ENCODE results near the gene TANC1.

The TANC1 gene

DNA sequence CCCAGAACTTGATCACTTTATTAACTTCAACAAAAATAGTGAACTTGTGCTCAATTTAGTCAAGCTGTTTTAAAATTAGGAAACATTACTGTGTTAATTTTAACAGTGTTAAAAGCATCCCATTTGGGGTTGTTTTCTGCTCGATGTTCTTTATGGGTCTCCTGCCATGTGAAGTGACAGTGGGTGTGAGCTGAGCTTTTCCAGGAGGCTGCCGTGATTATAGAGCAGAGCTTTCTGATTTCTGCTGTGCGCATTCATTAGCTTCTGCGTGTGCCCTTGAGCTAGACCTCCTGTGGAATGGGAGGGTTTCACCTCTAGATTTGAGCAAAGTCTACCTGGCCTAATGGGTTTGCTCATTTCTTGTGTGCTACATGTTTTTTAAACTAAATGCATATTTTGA lies 196.6 kb downstream of the TANC1 start:
- Mint-ChIP-seq H3K4me1 (ENCODE audit: low read depth) (peaks cover 7% of the 10 kb centered on the region), H3K4me3 (no peak overlapping the region), H3K9me3 (no peaks in the 10 kb centered on the region), H3K27ac (no peak overlapping the region), H3K36me3 (ENCODE audit: low read depth) (no peaks in the 10 kb centered on the region), H3K27me3 (no peaks in the 10 kb centered on the region)
- no peak for DNase-seq

DNA sequence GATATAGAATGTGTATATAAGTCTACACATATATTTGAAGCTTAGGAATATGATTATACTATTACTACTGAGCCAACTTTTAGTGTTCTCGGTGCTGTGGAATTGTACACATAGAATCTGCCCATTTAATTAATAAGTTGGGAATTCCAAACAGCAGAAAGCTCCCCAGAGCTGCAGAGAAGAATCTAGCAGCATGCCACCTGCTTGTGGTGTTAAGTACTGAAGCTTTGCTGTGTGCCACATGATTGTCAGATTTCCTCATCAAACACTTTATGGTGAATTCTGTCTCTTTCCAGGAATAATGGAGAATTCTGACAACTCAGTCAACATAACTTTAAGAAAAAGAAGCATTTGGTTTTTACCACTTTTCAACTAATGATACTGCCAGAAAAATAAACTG lies 200.3 kb downstream of the TANC1 start:
- Mint-ChIP-seq H3K27me3 (no peaks in the 10 kb centered on the region), H3K36me3 (ENCODE audit: low read depth) (no peaks in the 10 kb centered on the region), H3K9me3 (no peaks in the 10 kb centered on the region), H3K27ac (no peak overlapping the region), H3K4me1 (ENCODE audit: low read depth) (no peaks in the 10 kb centered on the region), H3K4me3 (no peak overlapping the region)
- no peak for DNase-seq

DNA sequence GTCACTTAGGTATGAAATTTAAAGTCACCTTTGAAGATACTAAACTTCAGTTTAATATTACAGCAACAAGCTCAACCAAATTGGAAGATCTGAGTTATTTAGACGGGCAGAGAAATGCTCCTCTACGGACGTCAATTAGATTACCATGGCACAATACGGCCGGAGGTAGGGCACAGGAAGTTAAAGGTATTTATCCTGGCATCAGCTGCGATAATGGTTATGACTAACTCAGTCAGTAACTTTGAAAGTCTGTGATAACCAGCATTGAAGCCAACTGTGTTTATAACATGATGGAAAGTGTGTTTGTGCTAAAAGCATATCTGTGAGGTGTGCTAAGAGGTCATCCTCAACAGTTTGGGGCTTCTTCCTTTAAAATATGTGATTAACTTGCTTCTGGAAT lies 200.7 kb downstream of the TANC1 start:
- no peaks in the 10 kb centered on the region for H3K4me1 Mint-ChIP-seq (ENCODE audit: low read depth)
- no peak overlapping the region for H3K4me3 Mint-ChIP-seq
- no peaks in the 10 kb centered on the region for H3K36me3 Mint-ChIP-seq (ENCODE audit: low read depth)
- no peaks in the 10 kb centered on the region for H3K9me3 Mint-ChIP-seq
- no peak overlapping the region for H3K27ac Mint-ChIP-seq
- no peak for DNase-seq
- no peaks in the 10 kb centered on the region for H3K27me3 Mint-ChIP-seq

DNA sequence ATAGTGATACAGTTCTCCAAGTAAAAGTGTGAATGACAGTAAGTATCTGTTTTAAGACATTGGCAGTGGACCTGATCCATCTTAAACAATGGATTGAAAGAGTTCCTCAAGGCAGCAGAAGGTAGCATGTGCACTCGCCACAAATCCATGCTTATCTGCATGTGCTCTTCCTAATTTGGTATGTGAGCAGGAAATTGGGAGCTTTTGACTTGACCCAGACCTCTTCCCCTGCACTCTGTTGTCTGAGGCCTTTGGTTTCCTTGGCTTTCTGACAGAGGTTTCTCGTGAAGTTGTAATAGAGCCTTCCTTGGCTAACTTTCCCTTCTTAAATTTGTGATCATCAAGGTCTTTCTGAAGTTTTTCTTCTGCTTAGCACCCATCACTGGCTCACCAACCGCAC lies 204.0 kb downstream of the TANC1 start:
- no peaks in the 10 kb centered on the region for H3K4me1 Mint-ChIP-seq (ENCODE audit: low read depth)
- no peak for DNase-seq
- no peak overlapping the region for H3K27ac Mint-ChIP-seq
- H3K27me3 Mint-ChIP-seq, result no peaks in the 10 kb centered on the region
- H3K4me3 Mint-ChIP-seq, result no peak overlapping the region
- H3K36me3 Mint-ChIP-seq (ENCODE audit: low read depth), result no peaks in the 10 kb centered on the region
- no peaks in the 10 kb centered on the region for H3K9me3 Mint-ChIP-seq

DNA sequence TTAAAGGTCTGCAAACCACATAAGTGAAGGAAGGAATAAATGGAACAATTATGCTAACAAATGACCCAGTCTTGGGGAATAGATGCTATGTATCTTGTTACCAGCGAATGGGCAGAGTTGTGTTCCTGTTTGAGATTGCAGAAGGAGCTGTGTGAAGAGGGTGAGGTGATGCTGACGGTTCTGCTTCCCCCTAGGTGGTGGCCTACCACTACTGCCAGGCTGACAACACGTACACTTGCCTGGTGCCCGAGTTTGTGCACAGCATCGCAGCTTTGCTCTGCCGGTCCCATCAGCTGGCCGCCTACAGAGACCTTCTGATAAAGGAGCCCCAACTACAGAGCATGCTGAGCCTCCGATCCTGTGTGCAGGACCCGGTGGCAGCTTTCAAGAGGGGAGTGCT lies 206.3 kb downstream of the TANC1 start:
- H3K27ac Mint-ChIP-seq, result no peak overlapping the region
- H3K4me1 Mint-ChIP-seq (ENCODE audit: low read depth), result no peaks in the 10 kb centered on the region
- H3K9me3 Mint-ChIP-seq, result no peaks in the 10 kb centered on the region
- H3K4me3 Mint-ChIP-seq, result no peak overlapping the region
- DNase-seq, result no peak
- H3K27me3 Mint-ChIP-seq, result no peaks in the 10 kb centered on the region
- H3K36me3 Mint-ChIP-seq (ENCODE audit: low read depth), result no peaks in the 10 kb centered on the region

DNA sequence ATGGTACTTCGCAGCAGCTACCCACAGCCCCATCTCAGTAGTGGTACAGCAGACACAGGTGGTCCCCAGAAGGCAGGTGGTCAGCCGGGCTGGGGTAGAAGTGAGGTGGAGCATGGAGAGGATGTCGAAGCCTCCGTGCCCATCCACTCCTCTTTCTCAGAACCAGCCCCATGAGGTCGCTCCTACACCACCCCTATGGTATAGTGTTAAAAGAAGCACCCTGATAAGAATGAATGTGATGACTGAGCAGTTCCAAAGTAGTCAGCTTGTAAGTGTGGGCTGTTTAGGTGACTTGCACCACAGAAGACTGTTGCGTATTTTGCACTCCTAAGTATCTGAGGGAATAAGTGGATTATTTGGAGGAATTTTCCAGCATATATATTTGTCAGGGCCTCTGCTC lies 206.7 kb downstream of the TANC1 start:
- no peaks in the 10 kb centered on the region for H3K4me1 Mint-ChIP-seq (ENCODE audit: low read depth)
- no peak for DNase-seq
- no peak overlapping the region for H3K4me3 Mint-ChIP-seq
- no peaks in the 10 kb centered on the region for H3K27me3 Mint-ChIP-seq
- no peaks in the 10 kb centered on the region for H3K36me3 Mint-ChIP-seq (ENCODE audit: low read depth)
- no peaks in the 10 kb centered on the region for H3K9me3 Mint-ChIP-seq
- H3K27ac Mint-ChIP-seq, result no peak overlapping the region

DNA sequence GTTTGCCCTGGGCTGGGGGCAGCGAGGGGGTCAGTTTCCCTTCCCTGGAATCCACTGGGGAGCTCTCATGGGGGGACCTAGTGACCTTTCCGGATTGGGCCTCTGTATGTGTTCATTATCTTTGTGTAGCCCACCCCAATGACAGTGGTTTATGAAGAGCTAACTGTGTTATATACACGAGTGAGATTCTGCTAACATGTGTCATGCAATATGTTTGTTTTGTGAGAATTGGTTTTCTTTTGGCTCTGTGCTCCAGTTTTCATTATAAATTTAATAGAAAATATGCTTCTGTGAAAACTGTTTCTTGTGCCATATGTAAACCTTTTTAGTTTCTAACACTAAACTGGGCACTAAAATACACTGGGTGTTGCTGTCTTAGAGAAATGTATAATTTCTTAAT lies 207.5 kb downstream of the TANC1 start:
- H3K27ac Mint-ChIP-seq, result no peak overlapping the region
- no peaks in the 10 kb centered on the region for H3K27me3 Mint-ChIP-seq
- H3K36me3 Mint-ChIP-seq (ENCODE audit: low read depth), result no peaks in the 10 kb centered on the region
- H3K4me3 Mint-ChIP-seq, result no peak overlapping the region
- no peak for DNase-seq
- H3K9me3 Mint-ChIP-seq, result no peaks in the 10 kb centered on the region
- no peaks in the 10 kb centered on the region for H3K4me1 Mint-ChIP-seq (ENCODE audit: low read depth)

DNA sequence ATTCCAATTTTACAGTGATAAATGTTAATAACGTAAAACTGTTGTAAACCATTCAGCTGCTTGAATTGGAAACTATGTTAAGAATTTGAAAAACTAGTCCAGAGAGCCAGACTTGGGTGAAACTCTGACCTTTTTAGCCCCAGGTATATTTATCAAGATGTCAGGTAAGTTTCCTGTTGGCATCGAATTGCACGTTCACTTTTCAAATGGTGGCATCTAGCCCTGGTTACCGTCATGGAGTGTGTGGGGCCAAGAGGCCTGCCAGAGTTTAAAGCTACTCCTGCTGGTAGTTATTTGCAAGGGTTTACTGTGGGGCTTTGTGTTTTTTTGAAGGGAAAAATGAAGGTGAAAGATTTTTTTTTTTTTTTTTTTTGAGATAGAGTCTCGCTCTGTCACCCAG lies 208.1 kb downstream of the TANC1 start:
- Mint-ChIP-seq H3K9me3 (no peaks in the 10 kb centered on the region), H3K4me1 (ENCODE audit: low read depth) (no peaks in the 10 kb centered on the region), H3K27ac (no peak overlapping the region), H3K27me3 (no peaks in the 10 kb centered on the region), H3K36me3 (ENCODE audit: low read depth) (no peaks in the 10 kb centered on the region), H3K4me3 (no peak overlapping the region)
- DNase-seq, result no peak

DNA sequence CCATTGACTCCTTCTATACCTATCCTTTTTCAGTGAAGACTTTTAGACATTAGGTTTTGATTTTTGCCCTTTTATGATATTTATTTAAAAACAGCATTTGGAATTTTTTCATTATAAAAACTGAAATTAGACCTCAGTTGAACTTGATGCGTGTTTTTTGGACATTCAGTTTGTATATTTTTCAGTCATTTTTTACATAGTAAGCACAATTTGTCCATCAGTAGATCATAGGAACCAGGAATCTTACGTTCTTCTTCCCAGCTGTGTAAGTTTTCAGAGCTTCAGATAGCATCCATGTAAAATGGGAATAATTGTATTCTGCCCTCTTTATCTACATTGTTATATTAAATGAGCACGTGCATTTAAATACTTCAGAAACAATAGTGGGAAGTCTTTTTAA lies 208.9 kb downstream of the TANC1 start:
- no peaks in the 10 kb centered on the region for H3K27me3 Mint-ChIP-seq
- H3K27ac Mint-ChIP-seq, result no peak overlapping the region
- H3K36me3 Mint-ChIP-seq (ENCODE audit: low read depth), result no peaks in the 10 kb centered on the region
- H3K4me3 Mint-ChIP-seq, result no peak overlapping the region
- H3K4me1 Mint-ChIP-seq (ENCODE audit: low read depth), result no peaks in the 10 kb centered on the region
- no peak for DNase-seq
- no peaks in the 10 kb centered on the region for H3K9me3 Mint-ChIP-seq

DNA sequence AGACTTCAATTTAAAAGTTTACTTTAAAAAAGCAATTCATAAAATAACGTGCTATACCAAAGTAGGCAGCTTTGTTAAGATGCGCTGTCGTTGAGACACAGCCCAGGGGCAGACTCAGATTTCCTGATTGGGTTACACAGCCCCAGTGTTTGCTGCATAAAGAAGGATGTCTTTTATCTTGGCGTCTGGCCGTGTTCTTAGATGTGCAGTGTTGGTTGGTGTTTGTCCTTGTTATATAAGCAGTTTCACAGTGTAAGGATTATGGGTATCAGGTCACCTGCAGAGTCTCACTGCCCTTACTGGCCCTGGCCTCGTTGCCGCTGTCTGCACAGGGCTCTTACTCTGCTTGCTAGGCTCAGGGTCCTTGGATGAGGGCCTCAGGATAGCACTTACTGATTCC lies 209.5 kb downstream of the TANC1 start:
- Mint-ChIP-seq H3K27me3 (no peaks in the 10 kb centered on the region), H3K36me3 (ENCODE audit: low read depth) (no peaks in the 10 kb centered on the region), H3K4me3 (no peak overlapping the region), H3K4me1 (ENCODE audit: low read depth) (no peaks in the 10 kb centered on the region), H3K27ac (no peak overlapping the region), H3K9me3 (no peaks in the 10 kb centered on the region)
- DNase-seq, result no peak

DNA sequence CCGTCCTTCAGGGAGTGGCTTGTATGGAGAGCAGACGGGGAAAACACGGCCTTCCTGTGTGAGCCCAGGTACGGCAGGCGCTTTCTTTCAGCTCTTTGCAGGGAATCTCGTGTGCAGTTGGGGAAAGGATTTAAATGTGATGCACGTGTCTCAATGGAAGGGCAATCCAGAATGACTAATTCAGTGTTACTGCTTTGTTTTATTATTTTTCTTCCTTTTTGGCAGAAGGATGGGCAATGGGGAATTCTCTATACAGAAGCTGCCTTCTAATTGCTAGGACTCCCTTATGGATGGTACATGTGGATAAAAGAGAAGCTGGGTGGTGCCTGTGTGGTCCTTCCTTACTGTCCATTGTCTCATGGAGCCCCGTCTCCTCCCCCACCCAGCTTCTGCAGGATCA lies 210.7 kb downstream of the TANC1 start:
- H3K27me3 Mint-ChIP-seq, result no peaks in the 10 kb centered on the region
- no peak overlapping the region for H3K27ac Mint-ChIP-seq
- DNase-seq, result no peak
- H3K9me3 Mint-ChIP-seq, result no peaks in the 10 kb centered on the region
- H3K36me3 Mint-ChIP-seq (ENCODE audit: low read depth), result no peaks in the 10 kb centered on the region
- no peaks in the 10 kb centered on the region for H3K4me1 Mint-ChIP-seq (ENCODE audit: low read depth)
- H3K4me3 Mint-ChIP-seq, result no peak overlapping the region

DNA sequence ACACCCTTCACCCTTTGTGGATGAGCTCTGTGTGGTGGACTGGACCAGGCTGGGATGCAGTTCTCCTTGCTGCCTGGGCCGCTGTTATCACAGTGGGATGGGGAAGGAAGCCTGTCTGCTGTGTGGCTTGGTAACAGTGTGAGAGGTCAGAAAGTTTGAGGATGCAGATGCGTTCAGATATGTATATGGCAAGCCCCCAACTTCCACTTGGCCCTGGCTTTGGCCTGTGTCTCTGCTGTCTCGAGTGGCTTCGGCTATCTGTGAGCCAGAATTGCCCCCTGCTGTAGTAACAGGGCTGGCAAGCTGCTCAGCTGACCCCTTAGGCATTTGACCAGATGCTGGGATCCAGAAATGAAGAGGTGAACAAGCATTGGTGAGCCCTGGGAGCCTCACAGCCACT lies 211.3 kb downstream of the TANC1 start:
- Mint-ChIP-seq H3K4me3 (no peak overlapping the region), H3K27ac (no peak overlapping the region), H3K27me3 (no peaks in the 10 kb centered on the region), H3K4me1 (ENCODE audit: low read depth) (no peaks in the 10 kb centered on the region), H3K9me3 (no peaks in the 10 kb centered on the region), H3K36me3 (ENCODE audit: low read depth) (no peaks in the 10 kb centered on the region)
- no peak for DNase-seq

DNA sequence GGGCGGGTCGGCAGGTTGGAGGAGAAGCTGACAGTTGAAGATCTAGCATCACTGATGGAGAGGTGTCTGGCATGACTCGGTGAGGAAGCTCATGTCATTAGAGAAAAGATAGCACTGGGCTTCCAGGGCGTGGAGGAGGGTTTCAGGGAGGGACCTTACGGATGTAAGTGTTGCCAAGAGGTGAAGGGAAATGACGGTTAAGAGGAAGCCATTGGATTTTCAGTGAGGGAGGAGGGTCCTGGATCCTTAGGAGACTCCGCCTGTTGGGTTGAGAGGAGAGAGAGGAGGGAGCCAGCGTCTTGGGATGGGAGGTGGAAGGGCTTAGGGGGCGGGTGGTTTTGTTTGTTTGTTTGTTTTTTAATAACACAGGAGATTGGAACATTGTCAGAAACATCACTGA lies 214.9 kb downstream of the TANC1 start:
- Mint-ChIP-seq H3K36me3 (ENCODE audit: low read depth) (no peaks in the 10 kb centered on the region), H3K9me3 (no peaks in the 10 kb centered on the region), H3K4me1 (ENCODE audit: low read depth) (peaks cover 14% of the 10 kb centered on the region), H3K4me3 (no peak overlapping the region), H3K27me3 (no peaks in the 10 kb centered on the region), H3K27ac (no peak overlapping the region)
- DNase-seq, result no peak

DNA sequence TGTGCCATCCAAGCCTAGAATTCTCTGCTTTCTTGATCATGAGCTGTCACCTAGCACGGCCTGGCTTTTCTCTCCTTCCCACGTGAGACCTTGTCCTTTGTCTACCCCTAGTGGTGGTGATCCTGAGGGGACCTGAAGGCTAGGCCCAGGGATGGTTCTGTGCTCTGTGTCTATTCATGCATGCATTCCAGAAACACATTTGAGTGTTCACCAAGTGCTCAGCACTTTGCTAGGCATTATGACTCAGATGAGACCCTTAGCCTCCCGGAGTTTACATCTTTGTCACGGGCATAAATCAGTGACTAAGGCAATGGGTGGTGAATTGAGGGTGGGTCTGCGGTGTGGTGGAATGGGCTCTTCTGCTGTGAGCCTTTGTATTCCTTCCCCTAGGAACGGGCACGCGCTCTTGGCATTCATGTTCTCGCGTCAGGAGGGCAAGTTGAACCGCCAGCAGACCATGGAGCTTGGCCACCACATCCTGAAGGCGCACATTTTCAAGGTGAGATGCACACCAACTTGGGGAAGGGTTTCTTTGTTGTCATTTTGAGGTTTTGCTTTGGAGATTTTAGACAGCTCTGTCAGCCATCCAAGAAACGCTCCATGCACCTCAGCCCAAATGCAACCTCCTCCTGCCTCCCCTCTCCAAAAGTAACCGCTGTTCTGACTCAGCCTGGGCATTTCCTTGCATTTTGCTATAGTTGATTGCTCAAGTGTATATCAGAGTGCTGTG lies 217.1 kb downstream of the TANC1 start:
- no peak for DNase-seq
- no peak overlapping the region for H3K4me3 Mint-ChIP-seq

DNA sequence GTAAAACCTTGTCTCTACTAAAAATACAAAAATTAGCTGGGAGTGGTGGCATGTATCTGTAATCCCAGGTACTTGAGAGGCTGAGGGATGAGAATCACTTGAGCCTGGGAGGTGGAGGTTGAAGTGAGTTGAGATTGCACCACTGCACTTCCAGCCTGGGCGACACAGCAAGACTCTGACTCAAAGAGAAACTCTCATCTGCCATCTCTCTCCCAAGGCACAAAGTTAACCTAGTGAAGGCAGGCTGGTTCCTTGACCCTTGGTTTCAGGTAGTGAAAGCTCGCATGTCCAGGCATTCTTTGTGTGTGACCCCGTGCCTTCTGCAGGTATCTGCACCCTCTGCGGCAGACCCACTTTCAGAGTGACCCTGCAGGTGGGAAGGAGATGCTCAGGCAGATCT lies 218.0 kb downstream of the TANC1 start:
- H3K4me3 Mint-ChIP-seq, result no peak overlapping the region
- no peak overlapping the region for H3K27ac Mint-ChIP-seq
- peaks cover 14% of the 10 kb centered on the region for H3K4me1 Mint-ChIP-seq (ENCODE audit: low read depth)
- no peaks in the 10 kb centered on the region for H3K9me3 Mint-ChIP-seq
- no peaks in the 10 kb centered on the region for H3K36me3 Mint-ChIP-seq (ENCODE audit: low read depth)
- H3K27me3 Mint-ChIP-seq, result no peaks in the 10 kb centered on the region
- no peak for DNase-seq

More for the DNA sequence above, 217.1 kb downstream of the TANC1 start:
- Mint-ChIP-seq H3K9me3 (no peaks in the 10 kb centered on the region), H3K4me1 (ENCODE audit: low read depth) (peaks cover 14% of the 10 kb centered on the region), H3K36me3 (ENCODE audit: low read depth) (no peaks in the 10 kb centered on the region), H3K27ac (no peak overlapping the region), H3K27me3 (no peaks in the 10 kb centered on the region)

DNA sequence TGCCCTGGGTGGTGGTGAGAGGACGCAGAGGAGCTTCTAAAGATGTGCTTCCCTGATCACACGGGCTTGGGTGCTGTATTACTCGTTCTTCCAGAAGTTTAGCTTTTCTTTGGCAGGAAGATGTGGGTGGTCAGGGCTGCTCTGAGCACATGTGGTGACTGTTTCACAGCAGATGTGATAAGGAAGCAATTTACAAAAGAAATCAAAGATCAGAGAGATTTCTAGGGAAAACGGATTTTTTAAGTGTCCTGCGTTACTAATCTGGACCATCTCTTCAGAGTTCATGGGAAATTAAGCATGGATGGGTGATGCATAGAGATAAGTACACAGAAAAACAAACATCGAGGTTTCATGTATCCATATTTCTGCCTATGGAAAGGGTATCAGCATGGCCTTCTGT lies 218.7 kb downstream of the TANC1 start:
- no peak overlapping the region for H3K27ac Mint-ChIP-seq
- no peak for DNase-seq

More for the DNA sequence above, 218.7 kb downstream of the TANC1 start:
- Mint-ChIP-seq H3K36me3 (ENCODE audit: low read depth) (no peaks in the 10 kb centered on the region), H3K9me3 (no peaks in the 10 kb centered on the region), H3K27me3 (no peaks in the 10 kb centered on the region), H3K4me3 (no peak overlapping the region), H3K4me1 (ENCODE audit: low read depth) (peaks cover 14% of the 10 kb centered on the region)

All from activated T-cell treated with anti-CD3 and anti-CD28 coated beads, Interleukin-2, amount 50 U/mL, for 24 hours (primary cell).